Astrocyte of the cerebellum (primary cell): ENCODE results near the gene AQP3.
A peak's percentile ranks its signal among the peaks of the same experiment; 100 is the strongest.
"Not testable (repeated sequence)": the region's sequence is repeated elsewhere in the genome, so short reads cannot be mapped to it uniquely, and the experiment has no call there.

Experiments
- DNase-seq: peaks from one replicate; pipeline ENCODE4 v3.0.0-alpha.2; 2011; ENCODE audit warnings: low read depth
- H3K4me3 ChIP-seq: 2 replicates; pipeline ENCODE4 v1.5.1; 2011; ENCODE audit warnings: mild to moderate bottlenecking, low read depth, low read length, moderate library complexity
- in situ Hi-C: cut with HindIII; loops from 2 replicates; pipeline ENCODE4 v1.10.0; 2017; ENCODE audit warnings: low sequenced_read_pairs
- TF ChIP-seq, protein P1 (sequence below): IDR thresholded peaks from 2 replicates; pipeline ENCODE4 v1.5.1; 2012; ENCODE audit warnings: low read length, low read depth, moderate library complexity, mild to moderate bottlenecking; ENCODE audit errors: missing control alignments

The AQP3 gene

DNA sequence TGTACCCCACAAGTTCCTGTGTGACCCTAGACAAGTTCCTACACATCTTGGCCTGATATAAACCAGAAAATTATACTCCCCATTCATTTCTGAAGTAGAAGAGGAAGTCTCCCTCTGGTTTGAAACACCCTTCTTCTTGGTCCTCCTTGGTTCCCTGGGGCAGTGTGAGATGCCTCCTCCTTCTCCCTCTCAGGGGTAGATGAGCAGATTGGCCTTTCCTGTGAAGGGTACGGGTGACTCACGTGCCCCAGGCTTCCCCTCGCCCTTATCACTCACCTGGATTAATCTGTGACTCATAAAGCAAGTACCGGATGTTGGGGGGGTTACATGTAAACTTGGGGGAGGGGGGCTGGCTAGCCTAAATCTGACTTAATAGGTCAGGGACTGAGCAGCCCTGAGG is 11.1 kb upstream of the AQP3 start:
- no peak overlapping the region for H3K4me3 ChIP-seq
- in situ Hi-C loops, result loop anchor here (5.0 to 25.0 kb wide), 2 partner anchors 51 to 171 kb away; partner anchors contain the start of gene NFX1
- TF ChIP-seq, protein P1, sequence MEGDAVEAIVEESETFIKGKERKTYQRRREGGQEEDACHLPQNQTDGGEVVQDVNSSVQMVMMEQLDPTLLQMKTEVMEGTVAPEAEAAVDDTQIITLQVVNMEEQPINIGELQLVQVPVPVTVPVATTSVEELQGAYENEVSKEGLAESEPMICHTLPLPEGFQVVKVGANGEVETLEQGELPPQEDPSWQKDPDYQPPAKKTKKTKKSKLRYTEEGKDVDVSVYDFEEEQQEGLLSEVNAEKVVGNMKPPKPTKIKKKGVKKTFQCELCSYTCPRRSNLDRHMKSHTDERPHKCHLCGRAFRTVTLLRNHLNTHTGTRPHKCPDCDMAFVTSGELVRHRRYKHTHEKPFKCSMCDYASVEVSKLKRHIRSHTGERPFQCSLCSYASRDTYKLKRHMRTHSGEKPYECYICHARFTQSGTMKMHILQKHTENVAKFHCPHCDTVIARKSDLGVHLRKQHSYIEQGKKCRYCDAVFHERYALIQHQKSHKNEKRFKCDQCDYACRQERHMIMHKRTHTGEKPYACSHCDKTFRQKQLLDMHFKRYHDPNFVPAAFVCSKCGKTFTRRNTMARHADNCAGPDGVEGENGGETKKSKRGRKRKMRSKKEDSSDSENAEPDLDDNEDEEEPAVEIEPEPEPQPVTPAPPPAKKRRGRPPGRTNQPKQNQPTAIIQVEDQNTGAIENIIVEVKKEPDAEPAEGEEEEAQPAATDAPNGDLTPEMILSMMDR, result no peak
- DNase-seq, result peak; percentile 2

DNA sequence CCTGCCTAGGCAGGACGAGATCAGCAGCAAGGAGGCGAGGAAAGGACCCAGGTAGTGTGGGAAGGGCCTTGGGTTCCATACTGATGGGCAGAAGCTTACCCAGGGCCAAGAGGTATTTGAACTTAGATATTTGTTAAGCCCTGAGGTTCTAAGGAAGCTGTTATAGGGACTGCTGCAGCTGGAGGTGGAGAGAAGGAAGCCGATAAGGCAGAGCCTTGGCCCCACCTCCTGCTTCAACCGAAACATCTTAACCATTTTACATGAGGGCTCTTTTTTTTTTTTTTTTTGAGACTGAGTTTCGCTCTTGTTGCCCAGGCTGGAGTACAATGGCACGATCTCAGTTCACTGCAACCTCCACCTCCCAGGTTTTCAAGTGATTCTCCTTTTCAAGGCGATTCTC is 8.6 kb upstream of the AQP3 start:
- TF ChIP-seq, protein P1, result no peak
- in situ Hi-C loops, result loop anchor here (5.0 to 25.0 kb wide), 2 partner anchors 49 to 169 kb away; partner anchors contain the start of gene NFX1
- DNase-seq, result no peak
- H3K4me3 ChIP-seq, result no peak overlapping the region

DNA sequence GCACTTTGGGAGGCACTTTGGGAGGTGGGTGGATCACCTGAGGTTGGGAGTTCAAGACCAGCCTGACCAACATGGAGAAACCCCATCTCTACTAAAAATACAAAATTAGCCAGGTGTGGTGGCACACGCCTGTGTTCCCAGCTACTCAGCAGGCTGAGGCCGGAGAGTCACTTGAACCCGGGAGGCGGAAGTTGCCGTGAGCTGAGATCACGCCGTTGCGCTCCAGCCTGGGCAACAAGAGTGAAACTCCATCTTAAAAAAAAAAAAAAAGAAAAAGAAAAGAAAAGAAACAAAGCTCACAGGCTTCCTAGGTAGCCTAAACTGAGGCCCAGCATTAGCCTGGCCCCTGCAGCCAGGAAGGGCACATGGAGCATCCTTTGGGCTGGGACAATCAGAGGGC is 8.1 kb upstream of the AQP3 start:
- in situ Hi-C loops, result loop anchor here (5.0 to 25.0 kb wide), 2 partner anchors 48 to 168 kb away; partner anchors contain the start of gene NFX1
- DNase-seq, H3K4me3 ChIP-seq: not testable (repeated sequence)

GRCh38 chr9:33454661-33455026 is 7.3 kb upstream of the AQP3 start:
- in situ Hi-C loops, result loop anchor here (5.0 to 25.0 kb wide), 2 partner anchors 47 to 167 kb away; partner anchors contain the start of gene NFX1
- DNase-seq, H3K4me3 ChIP-seq: not testable (repeated sequence)

DNA sequence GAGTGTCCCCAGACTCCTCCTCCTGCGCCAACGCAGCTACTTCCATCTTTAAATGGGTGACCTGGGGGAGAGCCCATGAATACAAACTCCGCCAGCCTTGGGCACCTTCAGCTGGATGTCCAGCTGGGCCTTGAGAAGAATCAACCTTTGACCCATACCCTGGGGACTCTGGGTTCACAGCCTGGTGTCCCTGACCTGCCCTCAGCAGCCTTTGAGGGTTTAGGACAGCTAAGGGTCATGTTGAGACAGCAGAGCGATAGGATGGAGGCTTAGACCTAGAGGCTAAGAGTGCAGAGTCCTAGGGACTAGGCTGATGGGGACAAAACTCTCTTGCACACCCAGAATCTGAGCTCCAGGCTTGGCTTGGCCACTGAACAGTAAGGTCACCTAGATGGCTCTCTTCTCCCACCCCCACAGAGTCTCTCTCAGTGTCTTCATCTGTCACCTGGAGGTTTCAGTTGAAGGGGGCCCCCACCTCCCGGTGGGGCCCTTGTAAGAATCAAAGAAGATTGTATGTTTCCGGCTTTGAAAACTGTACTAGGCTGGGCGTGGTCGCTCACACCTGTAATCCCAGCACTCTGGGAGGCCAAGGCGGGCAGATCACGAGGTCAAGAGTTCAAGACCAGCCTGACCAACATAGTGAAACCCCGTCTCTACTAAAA is 6.7 kb upstream of the AQP3 start:
- TF ChIP-seq, protein P1, result no peak
- no peak for DNase-seq
- in situ Hi-C loops, result loop anchor here (25.0 kb wide), 1 partner anchor 167 kb away; the partner anchor contains the start of gene NFX1
- no peak overlapping the region for H3K4me3 ChIP-seq

- no peak overlapping the region for H3K4me3 ChIP-seq
- no peak for DNase-seq
- in situ Hi-C loops, result loop anchor here (25.0 kb wide), 1 partner anchor 166 kb away; the partner anchor contains the start of gene NFX1
- TF ChIP-seq, protein P1, result no peak
Observed at GRCh38 chr9:33453286-33453860, 6.0 kb upstream of the AQP3 start.

- in situ Hi-C loops, result loop anchor here (25.0 kb wide), 1 partner anchor 166 kb away; the partner anchor contains the start of gene NFX1
- TF ChIP-seq, protein P1, result peak; percentile 78
Observed at GRCh38 chr9:33452828-33453271, 5.5 kb upstream of the AQP3 start.

More at GRCh38 chr9:33452828-33453271, 5.5 kb upstream of the AQP3 start:
- H3K4me3 ChIP-seq, result no peak overlapping the region
- peak; percentile 45 for DNase-seq
